ENCODE data around the gene BLCAP.
"Not testable (repeated sequence)": the region's sequence is repeated elsewhere in the genome, so short reads cannot be mapped to it uniquely, and the experiment has no call there.

Gene BLCAP

GRCh38 chr20:37479925-37480691, 47.6 kb downstream of the BLCAP start:
- H3K4me1 ChIP-seq (ENCODE audit: control insufficient read depth, insufficient read depth, low read length), result peaks cover 5% of the 10 kb centered on the region
- no peaks in the 10 kb centered on the region for H3K27me3 ChIP-seq (ENCODE audit: control insufficient read depth in 1 of 2, insufficient read depth in 2 of 2, low read length in 2 of 2)
- no peak overlapping the region for H3K4me3 ChIP-seq (ENCODE audit: low read length in 2 of 2)
- H3K9me3 ChIP-seq (ENCODE audit: control insufficient read depth in 2 of 2, low read length in 2 of 2), result no peaks in the 10 kb centered on the region
- no peak overlapping the region for H3K27ac ChIP-seq (ENCODE audit: low read length)
- H3K36me3 ChIP-seq (ENCODE audit: control insufficient read depth in 2 of 2, insufficient read depth in 2 of 2, low read length in 2 of 2), result no peaks in the 10 kb centered on the region
- H3K9ac ChIP-seq (ENCODE audit: low read length in 2 of 2), result no peak overlapping the region

GRCh38 chr20:37479266-37479665, 48.4 kb downstream of the BLCAP start:
- Histone ChIP-seq H3K27ac (ENCODE audit: low read length) (no peak overlapping the region), H3K4me1 (ENCODE audit: control insufficient read depth, insufficient read depth, low read length) (peaks cover 5% of the 10 kb centered on the region), H3K9me3 (ENCODE audit: control insufficient read depth in 2 of 2, low read length in 2 of 2) (no peaks in the 10 kb centered on the region), H3K4me3 (ENCODE audit: low read length in 2 of 2) (no peak overlapping the region), H3K9ac (ENCODE audit: low read length in 2 of 2) (no peak overlapping the region), H3K27me3 (ENCODE audit: control insufficient read depth in 1 of 2, insufficient read depth in 2 of 2, low read length in 2 of 2) (no peaks in the 10 kb centered on the region), H3K36me3 (ENCODE audit: control insufficient read depth in 2 of 2, insufficient read depth in 2 of 2, low read length in 2 of 2) (no peaks in the 10 kb centered on the region)

DNA sequence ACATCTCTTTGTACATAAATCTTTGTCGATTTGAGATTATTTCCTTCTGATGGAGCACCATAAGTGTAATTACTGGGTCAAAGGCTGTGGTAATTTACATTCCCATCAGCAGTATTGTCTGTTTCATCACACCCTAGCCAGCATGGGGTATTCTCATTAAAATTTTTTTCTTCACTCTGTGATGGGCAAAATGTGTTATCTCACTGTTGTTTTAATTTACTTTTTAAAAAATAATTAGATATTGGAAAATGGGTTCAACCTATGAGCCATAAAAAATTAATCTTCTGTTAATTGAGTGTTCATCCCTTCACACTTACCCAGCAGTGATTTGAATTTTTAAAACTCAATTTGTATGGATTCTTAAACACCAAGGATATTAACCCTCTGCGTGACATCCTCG, 50.6 kb downstream of the BLCAP start:
- H3K27me3 ChIP-seq (ENCODE audit: control insufficient read depth in 1 of 2, insufficient read depth in 2 of 2, low read length in 2 of 2), result no peaks in the 10 kb centered on the region
- no peak overlapping the region for H3K4me3 ChIP-seq (ENCODE audit: low read length in 2 of 2)

GRCh38 chr20:37475252-37475651, 52.4 kb downstream of the BLCAP start:
- Histone ChIP-seq H3K9ac (ENCODE audit: low read length in 2 of 2) (no peak overlapping the region), H3K27me3 (ENCODE audit: control insufficient read depth in 1 of 2, insufficient read depth in 2 of 2, low read length in 2 of 2) (no peaks in the 10 kb centered on the region), H3K9me3 (ENCODE audit: control insufficient read depth in 2 of 2, low read length in 2 of 2) (no peaks in the 10 kb centered on the region), H3K4me1 (ENCODE audit: control insufficient read depth, insufficient read depth, low read length) (peaks cover 5% of the 10 kb centered on the region), H3K4me3 (ENCODE audit: low read length in 2 of 2) (no peak overlapping the region), H3K27ac (ENCODE audit: low read length) (no peak overlapping the region), H3K36me3 (ENCODE audit: control insufficient read depth in 2 of 2, insufficient read depth in 2 of 2, low read length in 2 of 2) (no peaks in the 10 kb centered on the region)

More for the DNA sequence above, 50.6 kb downstream of the BLCAP start:
- peaks cover 5% of the 10 kb centered on the region for H3K4me1 ChIP-seq (ENCODE audit: control insufficient read depth, insufficient read depth, low read length)
- no peak overlapping the region for H3K27ac ChIP-seq (ENCODE audit: low read length)
- no peak overlapping the region for H3K9ac ChIP-seq (ENCODE audit: low read length in 2 of 2)
- H3K9me3 ChIP-seq (ENCODE audit: control insufficient read depth in 2 of 2, low read length in 2 of 2), result no peaks in the 10 kb centered on the region
- H3K36me3 ChIP-seq (ENCODE audit: control insufficient read depth in 2 of 2, insufficient read depth in 2 of 2, low read length in 2 of 2), result no peaks in the 10 kb centered on the region

- H3K4me1 ChIP-seq (ENCODE audit: control insufficient read depth, insufficient read depth, low read length), result no peaks in the 10 kb centered on the region
- no peaks in the 10 kb centered on the region for H3K36me3 ChIP-seq (ENCODE audit: control insufficient read depth in 2 of 2, insufficient read depth in 2 of 2, low read length in 2 of 2)
- H3K9ac ChIP-seq (ENCODE audit: low read length in 2 of 2), result no peak overlapping the region
- no peak overlapping the region for H3K4me3 ChIP-seq (ENCODE audit: low read length in 2 of 2)
- no peak overlapping the region for H3K27ac ChIP-seq (ENCODE audit: low read length)
- H3K27me3 ChIP-seq (ENCODE audit: control insufficient read depth in 1 of 2, insufficient read depth in 2 of 2, low read length in 2 of 2), result no peaks in the 10 kb centered on the region
- no peaks in the 10 kb centered on the region for H3K9me3 ChIP-seq (ENCODE audit: control insufficient read depth in 2 of 2, low read length in 2 of 2)
Observed at GRCh38 chr20:37474386-37474785, 53.3 kb downstream of the BLCAP start.

- no peaks in the 10 kb centered on the region for H3K4me1 ChIP-seq (ENCODE audit: control insufficient read depth, insufficient read depth, low read length)
- H3K4me3 ChIP-seq (ENCODE audit: low read length in 2 of 2), result no peak overlapping the region
- H3K27ac ChIP-seq (ENCODE audit: low read length), result no peak overlapping the region
- no peaks in the 10 kb centered on the region for H3K36me3 ChIP-seq (ENCODE audit: control insufficient read depth in 2 of 2, insufficient read depth in 2 of 2, low read length in 2 of 2)
- H3K27me3 ChIP-seq (ENCODE audit: control insufficient read depth in 1 of 2, insufficient read depth in 2 of 2, low read length in 2 of 2), result no peaks in the 10 kb centered on the region
- no peak overlapping the region for H3K9ac ChIP-seq (ENCODE audit: low read length in 2 of 2)
- H3K9me3 ChIP-seq (ENCODE audit: control insufficient read depth in 2 of 2, low read length in 2 of 2), result no peaks in the 10 kb centered on the region
Observed at GRCh38 chr20:37473249-37474000, 54.3 kb downstream of the BLCAP start.

- H3K9me3 ChIP-seq (ENCODE audit: control insufficient read depth in 2 of 2, low read length in 2 of 2), result not testable (repeated sequence)
Observed at GRCh38 chr20:37472435-37472834, 55.2 kb downstream of the BLCAP start.

GRCh38 chr20:37471741-37472235, 55.9 kb downstream of the BLCAP start:
- Histone ChIP-seq H3K36me3 (ENCODE audit: control insufficient read depth in 2 of 2, insufficient read depth in 2 of 2, low read length in 2 of 2) (no peaks in the 10 kb centered on the region), H3K27me3 (ENCODE audit: control insufficient read depth in 1 of 2, insufficient read depth in 2 of 2, low read length in 2 of 2) (no peaks in the 10 kb centered on the region), H3K9ac (ENCODE audit: low read length in 2 of 2) (no peak overlapping the region), H3K4me1 (ENCODE audit: control insufficient read depth, insufficient read depth, low read length) (no peaks in the 10 kb centered on the region), H3K9me3 (ENCODE audit: control insufficient read depth in 2 of 2, low read length in 2 of 2) (no peaks in the 10 kb centered on the region), H3K4me3 (ENCODE audit: low read length in 2 of 2) (no peak overlapping the region), H3K27ac (ENCODE audit: low read length) (no peak overlapping the region)

More at GRCh38 chr20:37472435-37472834, 55.2 kb downstream of the BLCAP start:
- not testable (repeated sequence) for H3K4me1 ChIP-seq (ENCODE audit: control insufficient read depth, insufficient read depth, low read length); H3K27ac ChIP-seq (ENCODE audit: low read length); H3K27me3 ChIP-seq (ENCODE audit: control insufficient read depth in 1 of 2, insufficient read depth in 2 of 2, low read length in 2 of 2); H3K9ac ChIP-seq (ENCODE audit: low read length in 2 of 2); H3K4me3 ChIP-seq (ENCODE audit: low read length in 2 of 2); H3K36me3 ChIP-seq (ENCODE audit: control insufficient read depth in 2 of 2, insufficient read depth in 2 of 2, low read length in 2 of 2)

DNA sequence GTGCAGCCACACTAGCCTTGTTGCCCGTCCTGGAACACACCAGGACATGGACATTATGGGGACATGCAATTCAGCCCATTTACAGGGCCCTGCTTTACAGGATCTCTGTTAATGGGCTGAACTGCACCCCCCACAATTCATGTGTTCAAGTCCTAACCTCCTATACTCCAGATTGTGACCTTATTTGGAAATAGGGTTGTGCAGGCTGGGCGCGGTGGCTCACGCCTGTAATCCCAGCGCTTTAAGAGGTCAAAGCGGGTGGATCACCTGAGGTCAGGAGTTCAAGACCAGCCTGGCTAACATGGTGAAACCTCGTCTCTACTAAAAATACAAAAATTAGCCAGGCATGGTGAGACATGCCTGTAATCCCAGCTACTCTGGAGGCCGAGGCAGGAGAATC, 57.5 kb downstream of the BLCAP start:
- not testable (repeated sequence) for H3K4me3 ChIP-seq (ENCODE audit: low read length in 2 of 2); H3K27me3 ChIP-seq (ENCODE audit: control insufficient read depth in 1 of 2, insufficient read depth in 2 of 2, low read length in 2 of 2); H3K9me3 ChIP-seq (ENCODE audit: control insufficient read depth in 2 of 2, low read length in 2 of 2); H3K9ac ChIP-seq (ENCODE audit: low read length in 2 of 2); H3K4me1 ChIP-seq (ENCODE audit: control insufficient read depth, insufficient read depth, low read length); H3K27ac ChIP-seq (ENCODE audit: low read length); H3K36me3 ChIP-seq (ENCODE audit: control insufficient read depth in 2 of 2, insufficient read depth in 2 of 2, low read length in 2 of 2)

- Histone ChIP-seq H3K9me3 (ENCODE audit: control insufficient read depth in 2 of 2, low read length in 2 of 2) (no peaks in the 10 kb centered on the region), H3K4me3 (ENCODE audit: low read length in 2 of 2) (no peak overlapping the region)
Observed at GRCh38 chr20:37469531-37469930, 58.1 kb downstream of the BLCAP start.

DNA sequence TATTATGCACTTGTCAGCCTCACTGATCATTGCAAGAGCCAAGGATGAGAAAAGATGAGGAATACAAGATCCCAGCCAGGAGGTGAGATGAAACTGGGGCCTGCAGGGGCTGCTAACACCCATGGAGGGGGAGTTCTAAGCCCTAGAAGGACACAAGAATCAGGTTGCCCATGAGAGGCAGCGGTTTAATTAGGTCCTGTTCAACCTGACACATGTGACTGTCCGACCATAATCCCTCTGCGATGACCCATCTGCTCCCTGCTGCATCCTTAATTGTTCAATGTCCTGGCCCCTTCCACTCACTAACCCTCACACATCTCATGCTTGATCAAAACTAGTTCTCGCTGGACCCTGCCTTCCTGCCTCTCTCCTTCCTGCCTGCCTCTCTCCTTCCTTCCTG, 58.8 kb downstream of the BLCAP start:
- Histone ChIP-seq H3K36me3 (ENCODE audit: control insufficient read depth in 2 of 2, insufficient read depth in 2 of 2, low read length in 2 of 2) (no peaks in the 10 kb centered on the region), H3K9ac (ENCODE audit: low read length in 2 of 2) (no peak overlapping the region), H3K4me1 (ENCODE audit: control insufficient read depth, insufficient read depth, low read length) (no peaks in the 10 kb centered on the region), H3K27me3 (ENCODE audit: control insufficient read depth in 1 of 2, insufficient read depth in 2 of 2, low read length in 2 of 2) (no peaks in the 10 kb centered on the region), H3K4me3 (ENCODE audit: low read length in 2 of 2) (no peak overlapping the region), H3K9me3 (ENCODE audit: control insufficient read depth in 2 of 2, low read length in 2 of 2) (no peaks in the 10 kb centered on the region), H3K27ac (ENCODE audit: low read length) (no peak overlapping the region)

More at GRCh38 chr20:37469531-37469930, 58.1 kb downstream of the BLCAP start:
- Histone ChIP-seq H3K27ac (ENCODE audit: low read length) (no peak overlapping the region), H3K27me3 (ENCODE audit: control insufficient read depth in 1 of 2, insufficient read depth in 2 of 2, low read length in 2 of 2) (no peaks in the 10 kb centered on the region), H3K36me3 (ENCODE audit: control insufficient read depth in 2 of 2, insufficient read depth in 2 of 2, low read length in 2 of 2) (no peaks in the 10 kb centered on the region), H3K4me1 (ENCODE audit: control insufficient read depth, insufficient read depth, low read length) (no peaks in the 10 kb centered on the region), H3K9ac (ENCODE audit: low read length in 2 of 2) (no peak overlapping the region)

Measured in stomach smooth muscle (tissue), 2 donors.